ENCODE data around the gene GDA. TPM values are rescaled to one million over a fixed set of nuclear protein-coding genes. Genes with fewer than 3 reads are reported as not detected.

Gene GDA
- total RNA-seq, 4 donors from 2014 or later = 0.76 to 2.4 TPM; not detected in 2

DNA sequence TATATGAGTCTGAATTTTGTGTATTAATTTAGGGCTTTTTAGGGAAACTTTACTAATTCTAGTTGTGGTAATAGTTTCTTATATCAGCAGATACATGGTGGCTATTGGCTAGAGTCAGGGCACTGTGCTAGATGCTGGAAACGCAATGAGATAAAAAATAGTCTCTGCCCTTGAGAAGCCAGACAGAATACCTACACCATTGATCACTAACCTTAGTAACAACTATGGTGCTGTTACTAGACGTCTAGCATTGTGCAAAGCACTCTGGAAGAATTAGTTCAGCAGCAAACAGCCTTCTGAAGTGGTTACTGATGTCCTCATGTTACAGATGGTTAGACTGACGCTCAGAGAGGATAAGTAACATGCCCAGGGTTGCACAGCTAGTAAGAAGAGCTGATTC is 61.8 kb downstream of the GDA start:
- 51 to 81% methylated on average over 3 of the region's 3 CpGs for WGBS, 2 donors
- no peaks in the 10 kb centered on the region for H3K4me1 ChIP-seq
- H3K27ac ChIP-seq = no peak overlapping the region
- H3K9me3 ChIP-seq = no peaks in the 10 kb centered on the region
- no peak overlapping the region for H3K4me3 ChIP-seq
- no peaks in the 10 kb centered on the region for H3K27me3 ChIP-seq
- TF ChIP-seq, protein P1, sequence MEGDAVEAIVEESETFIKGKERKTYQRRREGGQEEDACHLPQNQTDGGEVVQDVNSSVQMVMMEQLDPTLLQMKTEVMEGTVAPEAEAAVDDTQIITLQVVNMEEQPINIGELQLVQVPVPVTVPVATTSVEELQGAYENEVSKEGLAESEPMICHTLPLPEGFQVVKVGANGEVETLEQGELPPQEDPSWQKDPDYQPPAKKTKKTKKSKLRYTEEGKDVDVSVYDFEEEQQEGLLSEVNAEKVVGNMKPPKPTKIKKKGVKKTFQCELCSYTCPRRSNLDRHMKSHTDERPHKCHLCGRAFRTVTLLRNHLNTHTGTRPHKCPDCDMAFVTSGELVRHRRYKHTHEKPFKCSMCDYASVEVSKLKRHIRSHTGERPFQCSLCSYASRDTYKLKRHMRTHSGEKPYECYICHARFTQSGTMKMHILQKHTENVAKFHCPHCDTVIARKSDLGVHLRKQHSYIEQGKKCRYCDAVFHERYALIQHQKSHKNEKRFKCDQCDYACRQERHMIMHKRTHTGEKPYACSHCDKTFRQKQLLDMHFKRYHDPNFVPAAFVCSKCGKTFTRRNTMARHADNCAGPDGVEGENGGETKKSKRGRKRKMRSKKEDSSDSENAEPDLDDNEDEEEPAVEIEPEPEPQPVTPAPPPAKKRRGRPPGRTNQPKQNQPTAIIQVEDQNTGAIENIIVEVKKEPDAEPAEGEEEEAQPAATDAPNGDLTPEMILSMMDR (IDR thresholded peaks at IDR 0.05) = no peak
- TF ChIP-seq POLR2A (IDR thresholded peaks at IDR 0.05) = no peak
- intact Hi-C loops (cut with DNase I) = no loop called here
- no peak for DNase-seq
- no peaks in the 10 kb centered on the region for H3K36me3 ChIP-seq

GRCh38 chr9:72213906-72214305 is 64.7 kb downstream of the GDA start:
- no peak for DNase-seq
- H3K4me1 ChIP-seq = peaks cover 0 to 5% (median 0%) of the 10 kb centered on the region in 3 donors
- intact Hi-C loops (cut with DNase I) = no loop called here
- no peak overlapping the region for H3K4me3 ChIP-seq
- no peaks in the 10 kb centered on the region for H3K36me3 ChIP-seq
- no peak overlapping the region for H3K27ac ChIP-seq
- H3K27me3 ChIP-seq = no peaks in the 10 kb centered on the region
- no peaks in the 10 kb centered on the region for H3K9me3 ChIP-seq
- TF ChIP-seq, protein P1 (IDR thresholded peaks at IDR 0.05) = no peak
- no peak for TF ChIP-seq POLR2A (IDR thresholded peaks at IDR 0.05)
- WGBS, 2 donors = 78 to 81% methylated on average over 4 of the region's 4 CpGs

GRCh38 chr9:72217306-72217842 is 68.1 kb downstream of the GDA start:
- peaks cover 0 to 5% (median 0%) of the 10 kb centered on the region in 3 donors for H3K4me1 ChIP-seq
- H3K4me3 ChIP-seq = no peak overlapping the region
- no peak for TF ChIP-seq POLR2A (IDR thresholded peaks at IDR 0.05)
- TF ChIP-seq, protein P1 (IDR thresholded peaks at IDR 0.05) = no peak
- no peaks in the 10 kb centered on the region for H3K36me3 ChIP-seq
- H3K27me3 ChIP-seq = no peaks in the 10 kb centered on the region
- no peaks in the 10 kb centered on the region for H3K9me3 ChIP-seq
- intact Hi-C loops (cut with DNase I) = no loop called here
- 30 to 43% methylated on average over 3 of the region's 3 CpGs for WGBS, 2 donors
- DNase-seq = no peak
- H3K27ac ChIP-seq = no peak overlapping the region

DNA sequence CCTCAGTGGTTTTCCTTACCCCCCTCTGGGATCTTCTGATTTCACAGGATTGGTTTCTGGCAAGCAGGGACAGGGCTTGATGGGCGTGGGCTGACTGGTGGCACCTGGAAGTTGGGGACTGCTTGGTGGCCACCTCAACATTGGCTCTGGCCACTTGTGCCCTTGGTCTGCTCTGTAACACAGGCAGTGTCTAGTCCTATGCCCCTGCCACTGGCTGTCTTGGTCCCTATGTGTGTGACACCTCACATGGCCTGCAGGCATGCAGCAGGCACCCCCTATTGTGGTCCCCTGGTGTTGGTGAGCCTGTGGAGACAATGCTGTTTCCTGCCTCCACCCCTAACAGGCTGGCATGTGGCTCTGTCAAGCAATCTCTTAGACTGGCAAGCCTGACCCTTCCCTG is 71.3 kb downstream of the GDA start:
- WGBS, 2 donors = 75% methylated on average over 1 of the region's 1 CpG
- H3K9me3 ChIP-seq = no peaks in the 10 kb centered on the region
- no peak overlapping the region for H3K4me3 ChIP-seq
- H3K27me3 ChIP-seq = no peaks in the 10 kb centered on the region
- no peak overlapping the region for H3K27ac ChIP-seq
- intact Hi-C loops (cut with DNase I) = no loop called here
- peaks cover 0 to 5% (median 0%) of the 10 kb centered on the region in 3 donors for H3K4me1 ChIP-seq
- no peak for DNase-seq
- TF ChIP-seq POLR2A (IDR thresholded peaks at IDR 0.05) = no peak
- TF ChIP-seq, protein P1 (IDR thresholded peaks at IDR 0.05) = no peak
- H3K36me3 ChIP-seq = no peaks in the 10 kb centered on the region

GRCh38 chr9:72226146-72226812 is 77.0 kb downstream of the GDA start:
- Histone ChIP-seq H3K27ac (no peak overlapping the region), H3K4me1 (no peaks in the 10 kb centered on the region), H3K36me3 (no peaks in the 10 kb centered on the region), H3K4me3 (no peak overlapping the region), H3K27me3 (no peaks in the 10 kb centered on the region), H3K9me3 (no peaks in the 10 kb centered on the region)
- intact Hi-C loops (cut with DNase I) = no loop called here
- TF ChIP-seq, protein P1 (IDR thresholded peaks at IDR 0.05) = no peak
- TF ChIP-seq POLR2A (IDR thresholded peaks at IDR 0.05) = no peak
- 75 to 77% methylated on average over 2 of the region's 2 CpGs for WGBS, 2 donors
- no peak for DNase-seq

Measured in esophagus squamous epithelium (tissue), 5 donors.